Spinal cord (tissue), 10 donors: ENCODE results near the gene TRO. TPM values are rescaled to one million over a fixed set of nuclear protein-coding genes. Genes with fewer than 3 reads are reported as not detected.
A peak's percentile ranks its signal among the peaks of the same experiment; 100 is the strongest.

Experiments
- DNase-seq, 6 donors: peaks; one replicate each; pipeline versions ENCODE4 v3.0.0 to v3.0.0-alpha.2; 2013 to 2015; ENCODE audit warnings: low spot score in 6 of 6, low read depth in 4 of 6
- H3K27ac ChIP-seq: one replicate; pipeline ENCODE4 v1.5.1; 2013; ENCODE audit warnings: low read depth, low read length, control low read depth
- H3K27me3 ChIP-seq: one replicate; pipeline ENCODE4 v1.6.1; 2013; ENCODE audit warnings: low read length; ENCODE audit not compliant: control insufficient read depth, insufficient read depth
- H3K36me3 ChIP-seq: one replicate; pipeline ENCODE4 v1.6.1; 2013; ENCODE audit warnings: low read length; ENCODE audit not compliant: control insufficient read depth, insufficient read depth
- H3K4me1 ChIP-seq: one replicate; pipeline ENCODE4 v1.6.1; 2013; ENCODE audit warnings: low read length; ENCODE audit not compliant: control insufficient read depth, insufficient read depth
- H3K4me3 ChIP-seq: one replicate; pipeline ENCODE4 v1.5.1; 2013; ENCODE audit warnings: low read depth, low read length, control low read depth
- H3K9me3 ChIP-seq: one replicate; pipeline ENCODE4 v1.6.1; 2013; ENCODE audit warnings: low read length; ENCODE audit not compliant: control insufficient read depth, insufficient read depth
- WGBS: methylation state at CpG from one replicate; pipeline ENCODE4 v1.1.5; 2013; ENCODE audit warnings: missing lambda C conversion rate; ENCODE audit not compliant: insufficient coverage; 5-methylcytosine and 5-hydroxymethylcytosine counted together
- long read RNA-seq, 4 donors: transcript quantifications; one replicate each; lab custom pipeline, GENCODE V29; 2026
- polyA plus RNA-seq, 2 donors: library from polyadenylated mRNA; unstranded; fragments of 120-200 nt; gene quantifications; one replicate each; pipeline ENCODE4 v1.2.1, GENCODE V29; 2013; ENCODE audit not compliant: insufficient read length in 2 of 2
- total RNA-seq, 2 donors: library from RNA; depleted of rRNA in 1 of 2; stranded (reverse); fragments of 120-200 nt in 1 of 2; fragments of >200 nt in 1 of 2; gene quantifications; one replicate each; pipeline versions ENCODE4 v1.2.3 to v1.2.4, GENCODE V29; 2013 to 2014
- donor health status: healthy.

Gene TRO
- 100 to 1,000 TPM in 1 of 2 donors, 10 to 100 TPM in 1; 99.2 to 133 TPM for total RNA-seq
- 100 to 1,000 TPM; 194 to 221 TPM for polyA plus RNA-seq
- long read RNA-seq, donor 1, partial matches to known transcripts = 61 of 83 reads
- long read RNA-seq, donor 1, other reads (novel, unspliced or antisense) = 7 of 83 reads
- long read RNA-seq, donor 2, partial matches to known transcripts = 21 of 25 reads
- long read RNA-seq, donor 2, other reads (novel, unspliced or antisense) = 0 of 25 reads
- long read RNA-seq, donor 3, partial matches to known transcripts = 35 of 38 reads
- long read RNA-seq, donor 3, other reads (novel, unspliced or antisense) = 0 of 38 reads
- long read RNA-seq, donor 4, partial matches to known transcripts = 51 of 56 reads
- long read RNA-seq, donor 4, other reads (novel, unspliced or antisense) = 0 of 56 reads

GRCh38 chrX:54920610-54921426, at the start of gene TRO:
Gene TRO, plus strand, starts transcription at chrX:54920824. Its CDS starts 1,423 bp downstream, at chrX:54922247.
- DNase-seq = peak; percentile 7 to 88 (median 36)
- Histone ChIP-seq H3K4me3 (peak within 1 kb of the TSS; percentile 69), H3K27ac (peak within 1 kb of the TSS; percentile 78), H3K36me3 (peaks cover 20% of the 10 kb centered on the region), H3K4me1 (peaks cover 16% of the 10 kb centered on the region), H3K27me3 (no peaks in the 10 kb centered on the region), H3K9me3 (no peaks in the 10 kb centered on the region)
- 23% methylated on average over 29 of the region's 29 CpGs for whole genome bisulfite sequencing

- H3K27ac ChIP-seq = no peak overlapping the region
- DNase-seq = no peak
- peaks cover 3% of the 10 kb centered on the region for H3K9me3 ChIP-seq
- no peaks in the 10 kb centered on the region for H3K27me3 ChIP-seq
- no peak overlapping the region for H3K4me3 ChIP-seq
- WGBS = 68% methylated on average over 2 of the region's 3 CpGs
- H3K4me1 ChIP-seq = no peaks in the 10 kb centered on the region
- no peaks in the 10 kb centered on the region for H3K36me3 ChIP-seq
Measured at GRCh38 chrX:54885740-54886139, 34.9 kb upstream of the TRO start.

- peak in 1 of 6 donors; percentile 2 for DNase-seq
- no CpG with 5 or more reads among the region's 3 CpGs for WGBS
- no peaks in the 10 kb centered on the region for H3K36me3 ChIP-seq
- peaks cover 3% of the 10 kb centered on the region for H3K9me3 ChIP-seq
- no peaks in the 10 kb centered on the region for H3K4me1 ChIP-seq
- H3K27ac ChIP-seq = no peak overlapping the region
- no peak overlapping the region for H3K4me3 ChIP-seq
- H3K27me3 ChIP-seq = no peaks in the 10 kb centered on the region
Measured at GRCh38 chrX:54891573-54891972, 29.1 kb upstream of the TRO start.

GRCh38 chrX:54894159-54894558, 26.5 kb upstream of the TRO start:
- Histone ChIP-seq H3K4me3 (no peak overlapping the region), H3K9me3 (no peaks in the 10 kb centered on the region), H3K36me3 (no peaks in the 10 kb centered on the region), H3K27me3 (no peaks in the 10 kb centered on the region), H3K27ac (no peak overlapping the region), H3K4me1 (no peaks in the 10 kb centered on the region)
- 50% methylated on average over 1 of the region's 1 CpG for WGBS
- no peak for DNase-seq

GRCh38 chrX:54909941-54910340, 10.7 kb upstream of the TRO start:
- no peak overlapping the region for H3K27ac ChIP-seq
- no peaks in the 10 kb centered on the region for H3K36me3 ChIP-seq
- no peak overlapping the region for H3K4me3 ChIP-seq
- no peaks in the 10 kb centered on the region for H3K27me3 ChIP-seq
- no peak for DNase-seq
- H3K4me1 ChIP-seq = no peaks in the 10 kb centered on the region
- no peaks in the 10 kb centered on the region for H3K9me3 ChIP-seq

- DNase-seq = peak; percentile 59 to 96 (median 73)
- peak overlapping the region; percentile 69 for H3K4me3 ChIP-seq
- no peaks in the 10 kb centered on the region for H3K27me3 ChIP-seq
- no peaks in the 10 kb centered on the region for H3K9me3 ChIP-seq
- peak overlapping the region; percentile 78 for H3K27ac ChIP-seq
- peaks cover 16% of the 10 kb centered on the region for H3K4me1 ChIP-seq
- H3K36me3 ChIP-seq = peaks cover 23% of the 10 kb centered on the region
- 29% methylated on average over 27 of the region's 29 CpGs for WGBS
Measured at GRCh38 chrX:54921427-54922021, 900 bp downstream of the TRO start.

GRCh38 chrX:54922547-54922946, 1.9 kb downstream of the TRO start:
- DNase-seq = no peak
- 81% methylated on average over 2 of the region's 3 CpGs for WGBS
- no peak overlapping the region for H3K4me3 ChIP-seq

GRCh38 chrX:54923376-54923775, 2.8 kb downstream of the TRO start:
- DNase-seq = no peak
- H3K27me3 ChIP-seq = no peaks in the 10 kb centered on the region
- H3K9me3 ChIP-seq = no peaks in the 10 kb centered on the region
- H3K4me1 ChIP-seq = peaks cover 16% of the 10 kb centered on the region
- H3K36me3 ChIP-seq = peaks cover 29% of the 10 kb centered on the region
- no peak overlapping the region for H3K27ac ChIP-seq
- H3K4me3 ChIP-seq = no peak overlapping the region
- 68% methylated on average over 7 of the region's 7 CpGs for WGBS

More at GRCh38 chrX:54922547-54922946, 1.9 kb downstream of the TRO start:
- no peak overlapping the region for H3K27ac ChIP-seq
- peaks cover 16% of the 10 kb centered on the region for H3K4me1 ChIP-seq
- H3K9me3 ChIP-seq = no peaks in the 10 kb centered on the region
- H3K36me3 ChIP-seq = peaks cover 28% of the 10 kb centered on the region
- no peaks in the 10 kb centered on the region for H3K27me3 ChIP-seq

- Histone ChIP-seq H3K9me3 (no peaks in the 10 kb centered on the region), H3K27ac (no peak overlapping the region), H3K36me3 (peaks cover 58% of the 10 kb centered on the region), H3K27me3 (no peaks in the 10 kb centered on the region), H3K4me3 (no peak overlapping the region), H3K4me1 (peaks cover 15% of the 10 kb centered on the region)
- DNase-seq = no peak
- WGBS = 88% methylated on average over 1 of the region's 2 CpGs
Measured at GRCh38 chrX:54926978-54927377, 6.4 kb downstream of the TRO start.
